HUES6 (cell line): Measurements from ENCODE around the gene COX6A2.

Experiments used
- H3K27ac ChIP-seq: 2 replicates; pipeline ENCODE4 v1.7.0; 2013; ENCODE audit warnings: low read depth, mild to moderate bottlenecking, low read length, inconsistent platforms
- H3K27me3 ChIP-seq: 2 replicates; pipeline ENCODE4 v1.6.1; 2013; ENCODE audit warnings: low read length; ENCODE audit not compliant: control insufficient read depth, insufficient read depth
- H3K36me3 ChIP-seq: 2 replicates; pipeline ENCODE4 v1.6.1; 2013; ENCODE audit warnings: low read length; ENCODE audit not compliant: control insufficient read depth, insufficient read depth
- H3K4me1 ChIP-seq: 2 replicates; pipeline ENCODE4 v1.6.1; 2013; ENCODE audit warnings: low read length; ENCODE audit not compliant: control insufficient read depth, insufficient read depth
- H3K4me3 ChIP-seq: 2 replicates; pipeline ENCODE4 v1.5.1; 2013; ENCODE audit warnings: low read depth, low read length
- H3K9ac ChIP-seq: one replicate; pipeline ENCODE4 v1.6.1; 2013; ENCODE audit warnings: mild to moderate bottlenecking, low read length
- H3K9me3 ChIP-seq: 2 replicates; pipeline ENCODE4 v1.6.1; 2013; ENCODE audit warnings: low read depth, low read length; ENCODE audit not compliant: control insufficient read depth, insufficient read depth

The COX6A2 gene

GRCh38 chr16:31382485-31383161, 45.5 kb downstream of the COX6A2 start:
- Histone ChIP-seq H3K9me3 (no peaks in the 10 kb centered on the region), H3K27ac (no peak overlapping the region), H3K27me3 (no peaks in the 10 kb centered on the region), H3K9ac (no peak overlapping the region), H3K36me3 (no peaks in the 10 kb centered on the region), H3K4me1 (peaks cover 4% of the 10 kb centered on the region), H3K4me3 (no peak overlapping the region)

- Histone ChIP-seq H3K36me3 (no peaks in the 10 kb centered on the region), H3K4me1 (peaks cover 4% of the 10 kb centered on the region), H3K4me3 (no peak overlapping the region), H3K9me3 (0 out of 2 replicates have a peak, but pooled peaks cover 2% of the 10 kb centered on the region), H3K27me3 (no peaks in the 10 kb centered on the region), H3K9ac (no peak overlapping the region), H3K27ac (no peak overlapping the region)
Measured at GRCh38 chr16:31380201-31380600, 48.0 kb downstream of the COX6A2 start.
